ENCODE results near the gene DYTN. TPM values are rescaled to one million over a fixed set of nuclear protein-coding genes. Genes with fewer than 3 reads are reported as not detected.
"Not testable (repeated sequence)": the region's sequence is repeated elsewhere in the genome, so short reads cannot be mapped to it uniquely, and the experiment has no call there.

The DYTN gene
- total RNA-seq, 2 experiments from 2014 or later, result not detected

GRCh38 chr2:206716623-206717022 lies 1.6 kb downstream of the DYTN start:
- no peak for DNase-seq (ENCODE audit: low spot score)
- H3K36me3 ChIP-seq (ENCODE audit: insufficient read depth, low read length), result no peaks in the 10 kb centered on the region
- H3K79me2 ChIP-seq (ENCODE audit: insufficient read depth, low read depth, low read length), result no peaks in the 10 kb centered on the region
- intact Hi-C loops (cut with micrococcal nuclease; ENCODE audit: unreplicated experiment), result no loop called here
- no peak for TF ChIP-seq CTCF (conservative IDR thresholded peaks at IDR 0.05; ENCODE audit: low read length)
- no peak for TF ChIP-seq EZH2phosphoT487 (IDR thresholded peaks at IDR 0.05; ENCODE audit: borderline replicate concordance, low read depth, low read length)
- ChIA-PET POLR2A (interaction anchor here (0.7 kb wide), 1 partner anchor 13 kb away, joined by 3 read pairs; no protein-coding TSS in a partner anchor), CTCF (ENCODE audit: unreplicated experiment) (no interaction called here)
- no TSS peak for BruUV-seq (replicated peaks)
- no peaks in the 10 kb centered on the region for H3K4me1 ChIP-seq (ENCODE audit: insufficient read depth, low read length, poor library complexity, severe bottlenecking)
- no peaks in the 10 kb centered on the region for H3K9me3 ChIP-seq (ENCODE audit: low read length)
- no peak overlapping the region for H3K27ac ChIP-seq (ENCODE audit: low read depth, low read length, poor library complexity, severe bottlenecking)
- no peak overlapping the region for H3K4me2 ChIP-seq (ENCODE audit: low read length)
- H2AFZ ChIP-seq (ENCODE audit: low read length), result no peak overlapping the region
- H3K4me3 ChIP-seq (ENCODE audit: low read depth, low read length, poor library complexity, severe bottlenecking), result no peak overlapping the region
- H4K20me1 ChIP-seq (ENCODE audit: insufficient read depth, low read length), result no peaks in the 10 kb centered on the region
- H3K9me2 ChIP-seq (ENCODE audit: insufficient read depth, low read length), result no peaks in the 10 kb centered on the region

- H3K79me2 ChIP-seq (ENCODE audit: insufficient read depth, low read depth, low read length); intact Hi-C loops (cut with micrococcal nuclease; ENCODE audit: unreplicated experiment); H3K4me2 ChIP-seq (ENCODE audit: low read length); BruUV-seq (replicated peaks); H3K9me2 ChIP-seq (ENCODE audit: insufficient read depth, low read length); H2AFZ ChIP-seq (ENCODE audit: low read length); DNase-seq (ENCODE audit: low spot score); H3K36me3 ChIP-seq (ENCODE audit: insufficient read depth, low read length); H3K4me3 ChIP-seq (ENCODE audit: low read depth, low read length, poor library complexity, severe bottlenecking); H3K4me1 ChIP-seq (ENCODE audit: insufficient read depth, low read length, poor library complexity, severe bottlenecking); H4K20me1 ChIP-seq (ENCODE audit: insufficient read depth, low read length); CTCF ChIA-PET (ENCODE audit: unreplicated experiment); H3K27ac ChIP-seq (ENCODE audit: low read depth, low read length, poor library complexity, severe bottlenecking); H3K9me3 ChIP-seq (ENCODE audit: low read length); POLR2A ChIA-PET: not testable (repeated sequence)
Observed at GRCh38 chr2:206715183-206715582, 3.0 kb downstream of the DYTN start.

GRCh38 chr2:206713746-206714145 lies 4.5 kb downstream of the DYTN start:
- no peak for DNase-seq (ENCODE audit: low spot score)
- Histone ChIP-seq H3K36me3 (ENCODE audit: insufficient read depth, low read length) (no peaks in the 10 kb centered on the region), H3K4me3 (ENCODE audit: low read depth, low read length, poor library complexity, severe bottlenecking) (no peak overlapping the region), H3K4me1 (ENCODE audit: insufficient read depth, low read length, poor library complexity, severe bottlenecking) (no peaks in the 10 kb centered on the region), H3K27ac (ENCODE audit: low read depth, low read length, poor library complexity, severe bottlenecking) (no peak overlapping the region), H3K4me2 (ENCODE audit: low read length) (peak overlapping the region; percentile 9; the same call in 1 of the 2 replicates), H2AFZ (ENCODE audit: low read length) (no peak overlapping the region; the same call in 1 of the 2 replicates), H4K20me1 (ENCODE audit: insufficient read depth, low read length) (no peaks in the 10 kb centered on the region), H3K79me2 (ENCODE audit: insufficient read depth, low read depth, low read length) (no peaks in the 10 kb centered on the region), H3K9me2 (ENCODE audit: insufficient read depth, low read length) (no peaks in the 10 kb centered on the region), H3K9me3 (ENCODE audit: low read length) (no peaks in the 10 kb centered on the region)
- CTCF ChIA-PET (ENCODE audit: unreplicated experiment), result no interaction called here
- POLR2A ChIA-PET, result no interaction called here
- TF ChIP-seq EZH2phosphoT487 (IDR thresholded peaks at IDR 0.05; ENCODE audit: borderline replicate concordance, low read depth, low read length) (no peak), CTCF (conservative IDR thresholded peaks at IDR 0.05; ENCODE audit: low read length) (no peak)
- intact Hi-C loops (cut with micrococcal nuclease; ENCODE audit: unreplicated experiment), result no loop called here
- no TSS peak for BruUV-seq (replicated peaks)
